GM19099 (cell line): ENCODE data around the gene C22orf42.

ENCODE experiments used
- POLR2A ChIP-seq: IDR thresholded peaks from 3 replicates; pipeline ENCODE4 v1.6.1; 2011; ENCODE audit warnings: low read depth; ENCODE audit not compliant: insufficient read length; ENCODE audit errors: extremely low read depth

The C22orf42 gene

GRCh38 chr22:32199961-32200360 lies 40.9 kb upstream of the C22orf42 start:
- no peak for TF ChIP-seq POLR2A

DNA sequence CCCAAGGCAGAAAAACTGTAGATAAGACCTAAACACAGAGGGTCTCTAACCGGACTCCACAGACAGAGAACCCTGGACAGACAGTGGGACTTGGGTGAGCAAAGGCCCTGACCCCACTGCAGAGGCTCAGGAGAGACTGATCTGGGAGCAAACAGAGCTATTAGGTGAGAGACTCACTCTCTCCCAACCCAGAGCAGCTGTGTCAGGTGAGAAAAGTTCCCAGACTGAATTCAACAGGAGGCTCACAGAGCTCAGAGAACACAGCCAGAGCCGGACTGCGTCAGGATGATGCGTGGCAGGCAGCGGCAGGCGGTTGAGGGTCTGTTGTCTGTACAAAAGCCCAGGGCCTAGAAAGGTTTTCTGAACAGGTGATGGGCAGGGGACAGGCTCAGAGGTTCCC lies 40.2 kb upstream of the C22orf42 start:
- TF ChIP-seq POLR2A, result no peak

DNA sequence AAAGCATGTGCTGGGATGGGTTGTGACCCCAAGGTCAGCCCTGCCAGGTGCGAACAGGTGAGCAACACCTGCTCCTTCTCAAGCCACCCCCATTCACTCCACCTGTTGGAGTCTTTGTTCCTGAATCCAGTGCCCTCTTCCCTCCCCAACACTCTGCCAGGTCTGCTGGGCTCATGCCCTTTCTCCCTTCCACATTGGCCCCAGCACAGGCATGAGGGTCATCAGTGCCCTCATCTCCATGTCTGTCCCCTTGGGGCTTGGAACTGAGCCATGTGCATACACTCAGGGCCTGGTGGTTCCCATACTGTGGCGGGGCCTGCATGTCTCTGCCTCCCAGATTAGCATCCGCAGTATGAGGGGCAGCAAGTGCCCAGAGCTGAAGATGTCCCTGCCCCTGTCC lies 26.7 kb upstream of the C22orf42 start:
- no peak for TF ChIP-seq POLR2A

DNA sequence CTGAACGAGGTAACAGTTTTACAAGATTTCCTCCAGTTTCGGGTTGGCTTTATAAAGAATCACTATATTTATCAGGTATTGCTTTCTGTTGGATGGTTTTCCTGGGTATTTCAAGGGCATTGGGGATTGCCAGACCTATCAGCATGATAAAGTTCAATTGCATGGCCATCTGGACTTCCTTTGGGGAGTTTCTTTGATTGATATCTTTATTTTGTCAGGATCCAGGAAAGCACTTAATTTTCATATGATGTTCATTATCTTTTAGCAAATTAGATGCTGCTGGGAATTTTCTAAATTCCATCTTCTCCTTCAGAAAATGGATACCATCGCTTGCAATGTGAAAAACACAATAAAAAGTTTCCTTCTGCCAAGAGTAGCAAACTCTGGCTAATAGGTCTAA lies 24.5 kb upstream of the C22orf42 start:
- no peak for TF ChIP-seq POLR2A

GRCh38 chr22:32181043-32181442 lies 21.9 kb upstream of the C22orf42 start:
- TF ChIP-seq POLR2A, result no peak

DNA sequence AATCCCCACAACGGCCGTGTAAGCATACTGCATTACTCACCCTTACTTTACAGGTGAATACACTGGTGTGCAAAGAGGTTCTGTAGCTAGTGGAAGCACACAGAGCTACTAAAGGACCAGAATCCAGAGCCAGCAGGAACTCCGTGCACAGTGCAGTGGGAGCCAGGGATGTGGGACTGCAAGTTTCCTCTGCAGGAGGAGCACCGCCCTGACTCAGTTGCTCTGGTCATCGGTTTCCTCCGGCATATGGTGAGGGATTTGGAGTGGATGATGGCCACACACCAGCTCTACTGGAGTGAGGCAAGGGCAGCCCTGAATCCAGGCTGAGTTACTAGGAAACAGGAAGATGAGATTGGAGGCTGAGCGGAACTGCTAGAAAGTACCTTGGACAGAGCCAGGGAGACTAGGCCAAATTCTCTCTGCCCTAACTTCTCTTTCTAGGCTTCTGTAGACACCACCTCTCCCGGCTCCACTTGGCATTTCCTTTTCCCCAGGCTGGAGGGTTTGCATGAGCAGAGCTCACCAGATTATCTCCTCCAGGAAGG lies 18.2 kb upstream of the C22orf42 start:
- TF ChIP-seq POLR2A, result no peak

GRCh38 chr22:32175683-32176644 lies 16.9 kb upstream of the C22orf42 start:
- TF ChIP-seq POLR2A, result no peak

DNA sequence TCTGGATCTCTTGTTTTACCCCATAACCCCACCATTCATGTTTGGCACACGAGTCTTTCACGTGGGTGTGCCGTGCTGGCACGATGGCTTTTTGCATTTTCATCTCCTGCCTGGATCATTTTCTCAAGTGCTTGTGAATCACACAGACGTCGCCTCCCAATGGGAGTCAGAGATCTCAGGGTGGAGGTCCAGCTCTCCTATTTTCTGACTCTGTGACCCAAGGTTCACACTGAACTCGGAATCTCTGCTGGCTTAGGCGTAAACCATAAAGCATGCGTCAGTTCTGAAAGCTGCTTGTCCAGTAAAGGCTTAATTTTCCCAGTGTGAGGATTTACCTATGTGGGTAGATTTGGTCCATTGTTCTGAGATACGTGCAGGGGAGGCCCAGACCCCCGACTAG lies 16.0 kb upstream of the C22orf42 start:
- no peak for TF ChIP-seq POLR2A

GRCh38 chr22:32165681-32166080 lies 6.6 kb upstream of the C22orf42 start:
- TF ChIP-seq POLR2A, result no peak

DNA sequence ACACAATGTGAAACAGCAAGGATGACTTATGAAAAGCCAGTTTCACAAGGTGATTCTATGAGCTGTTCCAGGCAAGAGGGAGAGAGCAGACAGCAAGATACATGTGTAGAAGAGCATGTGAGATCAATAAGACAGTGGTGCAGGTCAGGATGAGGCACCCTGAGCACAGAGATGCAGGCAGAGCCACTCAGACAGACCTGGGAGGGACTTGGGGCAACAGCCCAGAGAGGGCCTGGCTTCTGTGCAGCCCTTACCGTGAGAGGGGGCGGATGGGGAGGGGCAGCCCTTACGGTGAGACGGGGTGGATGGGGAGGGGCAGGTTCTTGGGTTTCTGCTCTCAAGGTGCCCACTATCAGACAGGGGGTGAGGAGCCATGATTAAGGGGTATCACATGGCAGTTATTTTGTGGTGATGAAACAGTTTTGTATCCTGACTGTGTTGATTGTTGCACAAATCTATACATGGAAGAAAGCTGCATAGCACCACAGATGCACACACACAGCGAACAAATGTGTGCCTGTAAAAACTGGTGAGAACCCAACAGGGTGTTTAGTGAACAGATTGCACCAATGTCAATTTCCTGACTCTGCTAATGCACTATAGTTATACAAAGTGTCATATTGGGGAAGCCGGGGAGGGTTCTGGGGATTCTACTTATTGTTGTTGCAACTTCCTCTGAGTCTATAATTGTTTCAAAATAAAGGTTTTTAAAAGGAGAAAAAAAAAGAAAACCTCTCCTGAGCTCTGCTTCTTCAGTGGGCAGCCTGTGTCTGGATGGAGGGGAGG lies 5.2 kb upstream of the C22orf42 start:
- TF ChIP-seq POLR2A, result no peak

GRCh38 chr22:32144496-32145274 lies 14.4 kb downstream of the C22orf42 start:
- no peak for TF ChIP-seq POLR2A

DNA sequence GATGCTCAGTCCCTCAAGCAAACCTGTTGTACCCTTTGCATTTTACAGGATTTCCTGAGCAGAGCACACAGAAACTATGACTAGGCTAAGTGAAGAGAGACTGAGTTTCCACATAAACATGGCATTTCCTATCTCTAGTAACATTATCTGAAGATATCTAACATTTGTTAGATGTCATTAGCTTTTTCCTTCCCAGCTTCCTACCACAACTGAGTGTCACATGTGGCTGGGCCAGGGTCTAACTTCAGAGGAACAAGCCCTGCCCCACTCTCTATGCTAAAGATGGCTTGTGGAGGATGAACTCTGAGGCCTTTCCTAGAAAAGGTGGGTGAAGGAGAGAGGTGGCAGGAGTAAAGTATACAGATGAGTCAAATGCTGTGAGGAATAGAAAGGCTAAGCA lies 16.5 kb downstream of the C22orf42 start:
- no peak for TF ChIP-seq POLR2A

GRCh38 chr22:32132783-32133182 lies 26.3 kb downstream of the C22orf42 start:
- no peak for TF ChIP-seq POLR2A

DNA sequence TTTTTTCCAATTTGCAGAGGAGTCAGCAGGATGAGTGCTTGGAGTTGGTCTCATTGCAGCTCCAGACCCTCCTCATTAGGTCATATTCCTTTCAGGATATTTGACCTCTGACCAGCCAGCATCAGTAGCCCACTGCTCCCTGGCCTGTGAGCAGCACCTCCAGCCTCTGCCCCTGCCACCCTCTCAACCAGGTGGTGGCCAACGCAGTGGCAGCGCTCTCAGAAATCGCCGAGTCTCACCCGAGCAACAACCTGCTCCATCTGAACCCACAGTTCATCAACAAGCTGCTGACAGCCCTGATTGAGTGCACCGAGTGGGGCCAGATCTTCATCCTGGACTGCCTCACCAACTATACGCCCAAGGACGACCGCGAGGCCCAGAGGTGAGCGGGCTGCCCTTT lies 27.0 kb downstream of the C22orf42 start:
- no peak for TF ChIP-seq POLR2A

DNA sequence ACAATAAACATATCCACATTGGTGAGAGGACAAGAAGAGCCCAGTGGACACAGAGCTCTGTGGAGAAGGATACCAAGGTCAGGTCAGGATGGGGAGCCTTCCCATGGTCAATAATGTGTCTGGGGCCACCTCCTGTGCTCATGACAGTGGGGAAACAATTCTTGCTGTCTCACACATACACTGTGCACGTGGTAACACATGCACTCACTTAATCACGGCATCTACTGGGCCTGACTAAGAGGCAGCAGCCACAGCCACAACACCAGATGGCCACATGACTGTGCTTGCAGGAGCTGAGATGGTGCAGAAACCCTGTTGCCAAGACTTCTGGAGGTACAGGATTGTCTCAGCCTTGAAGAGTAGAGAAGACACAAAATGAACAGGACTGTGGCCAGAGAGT lies 28.6 kb downstream of the C22orf42 start:
- TF ChIP-seq POLR2A, result no peak
